Gastroesophageal sphincter (tissue), 3 donors: ENCODE results near the gene TRIM52.

ENCODE experiments used
- EP300 ChIP-seq: sonication (generic); formaldehyde crosslinking; IDR thresholded peaks from one replicate; pipeline ENCODE4 v1.6.1; 2017; ENCODE audit warnings: antibody characterized with exemption, mild to moderate bottlenecking
- POLR2A ChIP-seq, 2 donors: fragments of 450-650 bp; IDR thresholded peaks; one replicate each; pipeline ENCODE4 v1.6.1; 2017; ENCODE audit warnings: antibody characterized with exemption in 2 of 2, mild to moderate bottlenecking in 2 of 2, moderate library complexity in 1 of 2
- POLR2AphosphoS5 ChIP-seq: sonication (generic); formaldehyde crosslinking; IDR thresholded peaks from one replicate; pipeline ENCODE4 v1.6.1; 2017; ENCODE audit warnings: antibody characterized with exemption
- TF ChIP-seq, protein P1 (sequence below), 4 experiments: fragments of 200-600 bp in 2 of 4; fragments of 450-650 bp in 2 of 4; sonication (generic) in 1 of 4; IDR thresholded peaks; one replicate each; pipeline ENCODE4 v1.5.1; 2017 to 2019; ENCODE audit warnings: antibody characterized with exemption in 4 of 4, mild to moderate bottlenecking in 2 of 4, moderate library complexity in 2 of 4

DNA sequence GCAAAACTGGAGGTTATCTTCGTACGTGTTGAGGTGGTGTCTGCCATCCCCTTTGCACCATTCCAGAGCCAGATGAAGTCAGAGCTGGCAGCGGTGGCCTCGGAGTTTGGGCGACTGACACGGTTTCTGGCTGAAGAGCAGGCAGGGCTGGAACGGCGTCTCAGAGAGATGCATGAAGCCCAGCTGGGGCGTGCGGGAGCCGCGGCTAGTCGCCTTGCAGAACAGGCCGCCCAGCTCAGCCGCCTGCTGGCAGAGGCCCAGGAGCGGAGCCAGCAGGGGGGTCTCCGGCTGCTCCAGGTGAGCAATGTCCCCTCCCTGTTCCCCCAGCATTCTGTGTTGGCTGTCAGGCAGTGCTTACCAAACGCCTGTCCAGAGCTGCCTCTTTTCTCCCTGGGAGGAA is 28.4 kb downstream of the TRIM52 start:
- TF ChIP-seq, protein P1, sequence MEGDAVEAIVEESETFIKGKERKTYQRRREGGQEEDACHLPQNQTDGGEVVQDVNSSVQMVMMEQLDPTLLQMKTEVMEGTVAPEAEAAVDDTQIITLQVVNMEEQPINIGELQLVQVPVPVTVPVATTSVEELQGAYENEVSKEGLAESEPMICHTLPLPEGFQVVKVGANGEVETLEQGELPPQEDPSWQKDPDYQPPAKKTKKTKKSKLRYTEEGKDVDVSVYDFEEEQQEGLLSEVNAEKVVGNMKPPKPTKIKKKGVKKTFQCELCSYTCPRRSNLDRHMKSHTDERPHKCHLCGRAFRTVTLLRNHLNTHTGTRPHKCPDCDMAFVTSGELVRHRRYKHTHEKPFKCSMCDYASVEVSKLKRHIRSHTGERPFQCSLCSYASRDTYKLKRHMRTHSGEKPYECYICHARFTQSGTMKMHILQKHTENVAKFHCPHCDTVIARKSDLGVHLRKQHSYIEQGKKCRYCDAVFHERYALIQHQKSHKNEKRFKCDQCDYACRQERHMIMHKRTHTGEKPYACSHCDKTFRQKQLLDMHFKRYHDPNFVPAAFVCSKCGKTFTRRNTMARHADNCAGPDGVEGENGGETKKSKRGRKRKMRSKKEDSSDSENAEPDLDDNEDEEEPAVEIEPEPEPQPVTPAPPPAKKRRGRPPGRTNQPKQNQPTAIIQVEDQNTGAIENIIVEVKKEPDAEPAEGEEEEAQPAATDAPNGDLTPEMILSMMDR (IDR thresholded peaks at IDR 0.05), result no peak
- TF ChIP-seq POLR2A (IDR thresholded peaks at IDR 0.05) (no peak), POLR2AphosphoS5 (no peak), EP300 (no peak)
